Ishikawa (cell line): Measurements from ENCODE around the gene ACAN.

Experiments
- CREB1 ChIP-seq: IDR thresholded peaks from 2 replicates; pipeline ENCODE4 v1.6.1; 2012; ENCODE audit warnings: low read depth
- EGR1 ChIP-seq: IDR thresholded peaks from 2 replicates; pipeline ENCODE4 v1.6.1; 2012
- FOXM1 ChIP-seq: IDR thresholded peaks from 2 replicates; pipeline ENCODE4 v1.6.1; 2012; ENCODE audit warnings: low read depth, borderline replicate concordance
- NFIC ChIP-seq: IDR thresholded peaks from 2 replicates; pipeline ENCODE4 v1.6.1; 2012
- RAD21 ChIP-seq: IDR thresholded peaks from 2 replicates; pipeline ENCODE4 v1.6.1; 2012; ENCODE audit warnings: low read depth
- YY1 ChIP-seq: IDR thresholded peaks from 2 replicates; pipeline ENCODE4 v1.6.1; 2012; ENCODE audit warnings: low read depth
- TF ChIP-seq, protein P1 (sequence below): IDR thresholded peaks from 2 replicates; pipeline ENCODE4 v1.6.1; 2012

DNA sequence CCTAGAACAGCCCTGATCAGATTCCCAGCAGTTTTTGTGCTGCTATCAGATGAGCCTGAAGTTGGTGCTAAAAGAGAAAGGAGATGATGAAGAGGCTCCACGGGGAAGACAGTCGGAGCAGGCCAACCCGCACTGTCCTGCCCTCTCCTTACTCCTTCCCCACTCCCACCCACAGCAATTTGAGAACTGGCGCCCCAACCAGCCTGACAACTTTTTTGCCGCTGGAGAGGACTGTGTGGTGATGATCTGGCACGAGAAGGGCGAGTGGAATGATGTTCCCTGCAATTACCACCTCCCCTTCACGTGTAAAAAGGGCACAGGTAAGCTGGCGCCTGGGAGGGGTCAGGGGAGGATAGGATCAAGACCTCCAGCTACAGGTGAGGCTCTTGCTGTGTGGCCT, 69.5 kb downstream of the ACAN start:
- TF ChIP-seq RAD21 (no peak), FOXM1 (no peak), NFIC (no peak), EGR1 (no peak), CREB1 (no peak), YY1 (no peak)
- TF ChIP-seq, protein P1, sequence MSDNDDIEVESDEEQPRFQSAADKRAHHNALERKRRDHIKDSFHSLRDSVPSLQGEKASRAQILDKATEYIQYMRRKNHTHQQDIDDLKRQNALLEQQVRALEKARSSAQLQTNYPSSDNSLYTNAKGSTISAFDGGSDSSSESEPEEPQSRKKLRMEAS: no peak; the same call in 1 of the 2 replicates
